A673 (cell line): ENCODE measurements around the gene NPW.
"Not testable (repeated sequence)": the region's sequence is repeated elsewhere in the genome, so short reads cannot be mapped to it uniquely, and the experiment has no call there.

Source experiments
- EZH2 ChIP-seq: fragments of 200-600 bp; sonication (generic); IDR thresholded peaks from 2 replicates; pipeline ENCODE4 v1.6.1; 2017; ENCODE audit warnings: borderline replicate concordance, low read depth, mild to moderate bottlenecking, mixed read lengths, antibody characterized with exemption, low read length; ENCODE audit not compliant: poor library complexity, severe bottlenecking
- TF ChIP-seq, protein P1 (sequence below): fragments of 300-800, 200-600 bp; sonication (generic); conservative IDR thresholded peaks from 2 replicates; pipeline ENCODE4 v1.5.1; 2017; ENCODE audit warnings: low read depth, mild to moderate bottlenecking, antibody characterized with exemption, low read length, moderate library complexity, mixed read lengths

DNA sequence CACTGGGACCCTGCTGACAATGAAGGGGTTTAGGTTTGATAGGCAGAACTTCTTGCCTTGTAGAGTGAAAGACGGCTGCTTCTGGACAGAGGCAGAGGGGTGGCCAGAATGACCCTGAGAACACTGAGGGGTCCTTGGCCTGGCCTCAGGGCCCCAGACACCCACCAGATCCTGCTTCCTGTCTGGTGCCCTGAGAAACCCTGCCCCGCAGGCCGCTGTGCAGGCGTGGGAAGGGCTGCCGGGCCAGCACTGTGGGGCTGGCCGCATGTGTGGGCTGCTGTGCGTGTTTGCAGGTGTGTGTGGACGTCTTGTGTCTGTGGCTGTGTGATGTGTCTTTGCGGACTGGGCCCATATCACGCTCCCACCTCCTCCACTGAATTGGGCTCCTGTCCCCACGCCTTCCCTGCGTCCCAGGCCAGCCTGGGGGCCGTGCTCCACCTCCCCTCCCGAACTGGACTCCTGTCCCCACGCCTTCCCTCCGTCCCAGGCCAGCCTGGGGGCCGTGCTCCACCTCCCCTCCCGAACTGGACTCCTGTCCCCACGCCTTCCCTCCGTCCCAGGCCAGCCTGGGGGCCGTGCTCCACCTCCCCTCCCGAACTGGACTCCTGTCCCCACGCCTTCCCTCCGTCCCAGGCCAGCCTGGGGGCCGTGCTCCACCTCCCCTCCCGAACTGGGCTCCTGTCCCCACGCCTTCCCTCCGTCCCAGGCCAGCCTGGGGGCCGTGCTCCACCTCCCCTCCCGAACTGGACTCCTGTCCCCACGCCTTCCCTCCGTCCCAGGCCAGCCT lies 14.5 kb downstream of the NPW start:
- TF ChIP-seq, protein P1, sequence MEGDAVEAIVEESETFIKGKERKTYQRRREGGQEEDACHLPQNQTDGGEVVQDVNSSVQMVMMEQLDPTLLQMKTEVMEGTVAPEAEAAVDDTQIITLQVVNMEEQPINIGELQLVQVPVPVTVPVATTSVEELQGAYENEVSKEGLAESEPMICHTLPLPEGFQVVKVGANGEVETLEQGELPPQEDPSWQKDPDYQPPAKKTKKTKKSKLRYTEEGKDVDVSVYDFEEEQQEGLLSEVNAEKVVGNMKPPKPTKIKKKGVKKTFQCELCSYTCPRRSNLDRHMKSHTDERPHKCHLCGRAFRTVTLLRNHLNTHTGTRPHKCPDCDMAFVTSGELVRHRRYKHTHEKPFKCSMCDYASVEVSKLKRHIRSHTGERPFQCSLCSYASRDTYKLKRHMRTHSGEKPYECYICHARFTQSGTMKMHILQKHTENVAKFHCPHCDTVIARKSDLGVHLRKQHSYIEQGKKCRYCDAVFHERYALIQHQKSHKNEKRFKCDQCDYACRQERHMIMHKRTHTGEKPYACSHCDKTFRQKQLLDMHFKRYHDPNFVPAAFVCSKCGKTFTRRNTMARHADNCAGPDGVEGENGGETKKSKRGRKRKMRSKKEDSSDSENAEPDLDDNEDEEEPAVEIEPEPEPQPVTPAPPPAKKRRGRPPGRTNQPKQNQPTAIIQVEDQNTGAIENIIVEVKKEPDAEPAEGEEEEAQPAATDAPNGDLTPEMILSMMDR, result not testable (repeated sequence)
- not testable (repeated sequence) for TF ChIP-seq EZH2
